Fibroblast of peridontal ligament (primary cell): ENCODE results near the gene KPNA1.

ENCODE experiments used
- DNase-seq: peaks from one replicate; pipeline ENCODE4 v3.0.0-alpha.2; 2010; ENCODE audit errors: extremely low read depth

KPNA1 gene

DNA sequence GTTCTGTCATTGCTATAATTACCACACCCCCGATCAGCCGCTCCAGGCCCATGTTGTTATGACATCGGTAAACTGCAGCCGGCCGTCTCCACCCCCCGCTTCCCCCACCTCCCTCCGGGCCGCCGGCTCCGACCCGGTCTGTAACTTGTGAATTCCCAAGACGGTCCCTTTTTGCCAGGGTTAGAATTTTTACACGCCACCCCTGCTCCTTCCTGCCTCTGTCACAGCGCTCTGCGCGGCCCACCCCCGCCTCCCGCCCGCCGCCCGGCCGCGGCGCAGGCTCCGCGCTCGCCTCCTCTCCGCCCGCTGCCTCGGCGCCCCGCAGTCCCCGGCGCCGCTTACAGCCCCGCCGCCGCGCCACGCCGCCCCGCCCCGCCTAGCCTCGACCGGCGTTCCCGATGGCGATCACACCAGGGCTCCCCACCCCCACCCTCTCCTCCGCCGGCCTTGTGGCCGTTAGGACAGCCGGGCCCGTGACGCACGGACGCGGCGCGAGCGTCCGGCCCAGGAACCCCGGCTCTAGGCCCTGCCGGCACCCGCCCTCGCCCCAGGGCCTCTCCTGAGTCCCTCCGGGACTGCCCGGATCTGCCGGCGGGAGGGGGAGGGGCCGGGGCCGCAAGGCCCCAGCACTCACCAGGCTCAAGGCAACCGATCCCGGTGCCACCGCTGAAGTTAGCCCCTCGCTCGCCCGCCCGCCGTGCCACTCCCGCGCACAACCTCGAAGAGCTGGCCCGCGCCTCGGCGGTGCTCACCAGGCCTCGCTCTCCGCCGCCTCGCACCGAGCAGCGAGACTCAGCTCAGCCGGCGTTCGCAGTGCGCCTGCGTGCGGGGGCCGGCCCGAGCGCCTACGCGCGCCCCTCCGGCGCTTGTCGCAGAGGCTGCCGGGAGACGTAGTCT is at the start of gene KPNA1:
TSS of gene KPNA1 (minus strand) at position 817 of the 897 bp plus-strand sequence. CDS start 18,374 bp downstream, outside the sequence.
- peak; percentile 83 for DNase-seq

DNA sequence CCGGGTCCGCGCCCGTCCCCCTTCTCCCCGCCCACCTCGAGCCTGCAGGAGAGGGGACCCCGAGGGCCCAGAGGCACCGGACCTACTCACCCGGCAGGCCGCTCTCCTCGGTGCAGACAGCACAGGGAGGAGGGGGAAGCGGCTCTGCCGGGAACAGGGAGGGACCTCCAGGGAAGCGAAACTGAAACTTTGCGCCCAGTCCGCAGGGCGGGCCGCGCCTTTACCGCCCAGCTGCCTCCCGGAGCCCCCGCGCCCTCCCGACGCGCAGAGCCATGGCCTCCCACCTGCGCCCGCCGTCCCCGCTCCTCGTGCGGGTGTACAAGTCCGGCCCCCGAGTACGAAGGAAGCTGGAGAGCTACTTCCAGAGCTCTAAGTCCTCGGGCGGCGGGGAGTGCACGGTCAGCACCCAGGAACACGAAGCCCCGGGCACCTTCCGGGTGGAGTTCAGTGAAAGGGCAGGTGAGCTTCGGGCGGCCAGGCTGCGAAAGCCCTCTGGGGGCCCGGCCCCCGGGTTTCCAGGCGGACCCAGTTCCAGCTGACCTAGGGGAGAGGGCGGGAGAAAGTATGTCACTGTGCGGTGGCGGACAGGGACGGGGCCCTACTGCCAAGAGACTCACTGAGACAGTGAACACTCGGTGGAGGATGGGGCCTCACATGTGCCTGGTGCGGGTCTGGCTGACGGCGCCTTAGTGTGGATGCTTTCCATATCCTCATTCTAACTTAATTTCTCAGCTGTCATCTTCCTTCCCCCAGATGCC is 49.6 kb upstream of the KPNA1 start, which contains the start of the genes DTX3L and PARP9:
TSS of gene DTX3L (plus strand) at position 184 of the 758 bp plus-strand sequence. CDS start at position 273, 89 bp downstream.
TSS of gene PARP9 (minus strand) at position 146 of the 758 bp plus-strand sequence. CDS start 4,680 bp downstream, outside the sequence.
- DNase-seq = peak; percentile 73

DNA sequence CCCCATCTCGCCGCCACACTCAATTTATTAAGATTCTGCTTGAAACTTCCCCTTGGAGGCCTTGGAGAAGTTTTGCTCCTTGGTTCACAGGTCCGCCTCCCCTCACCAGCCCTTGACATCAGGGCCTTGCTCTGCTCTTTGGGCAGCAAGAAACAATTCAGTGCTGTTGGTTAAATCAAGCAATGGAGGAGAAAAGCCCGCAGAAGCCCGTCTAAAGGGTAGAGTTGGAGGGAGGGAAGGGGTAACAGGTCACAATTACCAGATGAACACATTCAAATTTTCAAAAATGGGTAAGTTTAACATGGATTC is 48.9 kb upstream of the KPNA1 start:
- peak; percentile 32 for DNase-seq

DNA sequence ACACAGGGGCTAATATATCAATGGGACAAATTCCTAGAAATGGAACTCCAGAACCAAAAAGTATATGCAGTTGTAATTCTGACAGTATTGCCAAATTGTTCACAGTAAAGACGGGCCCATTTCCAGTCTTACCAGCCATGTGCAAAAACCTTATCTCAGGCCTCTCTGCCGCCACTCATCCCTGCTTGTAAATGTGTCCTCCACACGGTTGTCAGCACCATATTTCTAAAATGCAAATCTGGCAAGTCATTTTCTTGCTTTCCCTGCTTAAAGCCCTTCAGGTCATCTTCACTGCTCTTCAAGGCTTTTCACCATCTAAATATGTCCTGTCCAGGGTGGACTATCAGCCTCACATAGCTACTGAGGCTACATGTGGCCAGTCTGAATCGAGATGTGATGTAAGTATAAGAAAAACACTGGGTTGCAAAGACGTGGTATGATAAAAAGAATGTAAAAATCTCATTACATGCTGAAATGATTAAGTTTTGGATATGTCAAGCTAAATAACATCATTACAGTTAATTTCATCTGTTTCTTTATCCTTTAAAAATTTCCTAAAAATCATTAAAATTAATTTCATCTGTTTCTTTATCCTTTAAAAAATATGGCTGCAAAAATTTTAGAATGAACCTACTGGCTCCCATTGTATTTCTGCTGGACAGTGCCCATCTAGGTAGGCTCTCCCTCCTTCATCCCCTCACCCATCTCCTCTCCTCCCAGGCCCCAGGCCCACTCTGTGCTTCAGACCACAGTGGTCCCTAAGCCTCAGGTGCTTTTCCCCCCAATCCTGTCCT is 48.4 kb upstream of the KPNA1 start:
- DNase-seq = peak; percentile 54

DNA sequence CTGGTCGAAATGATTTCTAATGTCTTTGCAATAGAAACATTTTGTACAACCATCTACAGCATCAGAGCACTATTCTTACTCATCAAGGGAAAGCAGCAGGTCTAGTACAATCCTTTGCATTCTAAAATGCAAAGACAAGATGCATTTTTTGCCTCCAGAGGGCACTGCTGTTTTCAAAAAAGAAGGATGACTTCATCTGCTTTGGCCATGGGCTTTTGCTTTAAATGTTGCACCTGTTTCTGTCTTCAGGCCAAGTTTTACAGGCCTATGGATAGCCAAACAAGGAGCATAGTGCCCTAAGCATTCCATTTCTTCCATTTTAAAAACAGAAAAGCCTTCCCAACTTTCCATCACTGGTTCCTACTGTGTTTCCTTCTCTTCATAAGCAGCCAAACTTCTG is 45.9 kb upstream of the KPNA1 start:
- DNase-seq = peak; percentile 77

DNA sequence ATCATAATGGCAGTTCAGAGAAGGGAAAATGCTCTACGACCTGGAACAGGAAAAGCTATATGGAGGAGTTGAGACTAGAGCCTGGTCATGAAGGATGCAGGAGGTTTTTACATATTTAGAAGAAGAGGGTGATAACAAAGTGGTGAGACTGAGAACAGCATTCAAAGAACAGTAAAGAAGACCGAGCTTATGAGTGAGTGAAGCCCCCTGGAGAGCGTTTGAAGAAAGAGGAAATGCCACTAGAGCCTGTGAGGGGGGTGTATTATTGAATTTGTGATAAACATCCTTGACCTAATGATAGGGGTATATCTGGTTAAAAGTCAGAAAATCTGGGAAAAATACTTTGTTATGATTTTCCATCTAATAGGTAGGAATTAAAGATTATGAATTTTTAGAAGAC is 45.2 kb upstream of the KPNA1 start:
- no peak for DNase-seq

DNA sequence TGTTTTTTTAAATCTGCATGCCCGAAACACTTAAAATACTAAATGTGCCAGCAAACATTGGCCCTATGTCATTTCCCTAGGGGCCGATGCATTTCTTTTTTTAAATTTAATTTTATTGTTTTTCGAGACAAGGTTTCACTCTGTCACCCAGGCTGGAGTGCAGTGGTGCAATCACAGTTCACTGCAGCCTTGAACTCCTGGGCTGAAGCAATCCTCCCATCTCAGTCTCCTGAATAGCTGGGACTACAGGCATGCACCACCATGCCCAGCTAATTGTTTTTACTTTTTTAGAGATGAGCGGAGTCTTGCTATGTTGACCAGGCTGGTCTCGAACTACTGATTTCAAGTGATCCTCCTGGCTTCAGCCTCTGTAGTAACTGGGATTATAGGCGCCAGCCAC is 43.9 kb upstream of the KPNA1 start:
- DNase-seq = no peak

DNA sequence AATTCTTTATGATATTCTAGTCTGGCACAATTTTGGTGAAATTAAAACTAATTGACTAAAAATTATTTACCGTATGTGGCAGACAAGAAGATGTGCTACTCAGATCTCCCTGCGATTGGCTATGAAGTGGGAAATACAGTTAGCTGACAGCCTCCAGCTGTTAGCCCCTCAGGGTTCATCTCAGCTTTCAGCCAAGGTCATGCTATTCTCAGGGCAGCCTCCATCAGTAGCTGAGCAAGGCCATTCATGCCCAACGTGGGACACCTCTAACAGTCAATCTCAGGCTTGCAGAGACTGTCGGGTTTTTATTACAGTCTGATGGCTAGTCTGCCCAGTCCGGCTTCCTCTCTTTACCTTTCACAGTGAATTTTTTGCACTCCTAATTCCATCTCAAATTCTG is 42.6 kb upstream of the KPNA1 start:
- no peak for DNase-seq

DNA sequence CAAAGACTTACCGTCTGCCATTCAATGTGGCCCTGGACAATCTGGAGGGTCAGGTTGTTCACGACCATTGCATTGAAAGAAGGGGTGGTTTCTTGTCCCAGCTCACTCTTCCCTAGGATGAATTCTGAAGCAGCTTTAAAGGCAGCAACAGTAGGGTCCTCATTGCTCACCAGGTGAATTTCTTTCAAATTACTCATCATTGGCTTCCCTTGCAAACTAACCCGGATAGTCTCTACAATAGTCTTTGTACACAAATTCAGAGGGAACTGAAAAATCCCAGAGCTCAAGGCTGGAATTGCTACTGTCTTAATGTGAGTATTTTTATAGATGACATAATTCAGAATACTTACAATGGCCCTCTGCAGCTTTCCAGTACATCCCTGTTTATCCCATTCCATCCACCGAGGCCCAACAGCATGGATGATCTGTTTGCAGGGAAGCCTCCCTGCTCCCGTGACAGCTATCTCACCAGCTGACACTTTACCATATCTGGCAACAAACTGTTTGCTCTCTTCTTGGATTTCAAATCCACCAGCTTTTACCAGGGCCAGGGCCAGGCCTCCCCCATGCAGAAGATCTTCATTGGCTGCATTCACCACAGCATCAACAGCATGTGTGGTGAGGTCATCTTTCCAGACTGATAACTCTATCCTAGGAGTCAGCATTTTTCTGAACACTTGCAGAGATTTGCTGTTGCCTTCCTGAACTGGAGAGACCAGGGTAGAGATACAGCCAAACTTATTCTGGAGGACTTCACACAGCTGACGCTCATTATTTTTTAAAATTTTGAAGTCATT is 40.7 kb upstream of the KPNA1 start:
- peak; percentile 45 for DNase-seq

DNA sequence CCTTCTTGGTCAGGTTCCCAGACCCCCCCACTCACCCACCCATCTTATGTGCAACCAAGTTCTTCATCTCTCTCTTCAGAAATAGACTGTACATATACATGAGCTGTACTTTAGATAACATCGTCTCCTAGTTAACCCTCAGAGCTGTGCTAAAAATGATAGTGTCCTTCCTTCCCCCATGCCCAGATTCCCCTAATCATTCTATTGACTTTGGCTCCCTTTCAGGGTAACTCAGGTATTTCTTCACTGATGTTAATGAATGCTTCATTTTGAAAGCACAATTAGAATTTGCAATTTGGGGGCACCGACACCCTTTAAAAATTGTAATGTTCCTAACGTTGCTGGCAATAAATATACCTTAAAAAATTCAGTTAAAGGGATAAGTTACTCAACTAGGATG is 38.4 kb upstream of the KPNA1 start:
- DNase-seq = no peak

DNA sequence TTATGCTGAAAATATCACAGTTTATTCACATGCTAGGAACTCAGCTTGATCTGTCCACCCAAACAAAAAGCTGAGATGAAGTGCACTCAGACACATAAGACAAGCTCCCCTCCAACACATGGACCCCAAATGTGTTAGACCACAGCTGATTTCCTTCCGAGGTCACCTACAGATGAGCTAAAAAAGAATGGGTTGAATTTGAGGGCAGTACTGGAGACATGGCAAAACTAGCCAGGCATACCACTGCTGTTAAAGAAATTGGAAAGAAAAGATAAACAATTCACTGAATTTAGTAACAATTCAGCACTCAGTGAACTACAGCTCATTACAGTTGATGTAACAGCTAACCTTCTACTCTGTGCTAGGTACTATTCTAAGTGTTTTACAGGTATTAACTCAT is 33.9 kb upstream of the KPNA1 start:
- no peak for DNase-seq

DNA sequence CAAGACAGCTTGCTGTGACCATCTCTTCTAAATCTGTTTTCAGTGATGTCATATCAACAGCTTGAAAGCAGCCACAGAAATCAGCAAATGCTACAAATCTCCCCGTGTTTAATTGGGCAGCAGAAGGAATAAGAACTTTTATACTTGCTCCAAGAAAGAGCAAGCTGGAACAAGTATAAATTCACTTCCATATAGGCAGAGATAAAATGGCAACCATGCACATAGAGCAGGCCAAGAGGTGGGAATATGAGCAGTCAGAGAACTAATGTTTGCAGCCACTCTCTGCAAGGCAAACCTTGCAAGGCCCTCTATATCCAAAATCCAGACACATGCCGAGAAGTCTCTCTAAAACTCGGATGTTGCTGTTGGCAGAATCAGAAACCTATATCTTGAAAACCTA is 33.3 kb upstream of the KPNA1 start:
- no peak for DNase-seq

DNA sequence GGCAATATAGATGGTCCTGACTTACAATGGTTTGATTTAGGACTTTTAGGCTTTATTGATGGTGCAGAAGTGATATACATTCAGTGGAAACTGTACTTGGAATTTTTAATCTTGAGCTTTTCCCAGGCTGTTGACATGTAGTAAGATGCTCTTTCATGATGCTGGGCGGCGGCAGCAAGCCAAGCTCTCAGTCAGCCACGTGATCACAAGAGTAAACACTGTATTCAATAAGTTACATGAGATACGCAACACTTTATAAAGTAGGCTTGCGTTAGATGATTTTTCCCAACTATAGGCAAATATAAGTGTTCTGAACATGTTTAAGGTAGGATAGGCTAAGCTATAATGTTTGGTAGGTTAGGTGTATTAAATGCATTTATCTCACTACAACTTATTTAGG is 31.4 kb upstream of the KPNA1 start:
- DNase-seq = no peak

DNA sequence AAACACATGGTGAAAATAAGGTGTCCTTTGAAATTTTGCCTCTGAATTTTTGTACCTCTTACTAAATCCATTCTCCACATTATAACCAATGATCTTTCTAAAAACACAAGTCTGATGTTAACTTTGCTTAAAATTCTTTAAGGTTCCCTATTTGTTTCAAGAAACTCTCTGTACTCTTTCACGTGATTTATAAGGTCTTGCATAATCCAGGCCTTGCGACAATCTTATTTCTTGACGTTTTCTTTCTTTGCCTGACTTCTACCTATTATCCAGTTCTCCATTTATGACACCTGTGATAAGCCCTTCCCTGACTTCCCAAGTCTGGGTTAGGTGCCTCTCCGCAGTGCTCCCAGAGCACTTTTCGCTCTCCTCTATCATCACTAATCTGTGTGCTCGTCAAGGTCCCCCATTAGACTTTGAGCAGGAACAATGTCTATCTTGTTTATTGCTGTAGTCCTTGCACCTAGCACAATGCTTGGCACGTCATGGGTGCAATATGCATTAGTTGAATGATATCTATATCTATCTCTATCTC is 24.3 kb upstream of the KPNA1 start:
- DNase-seq = no peak

DNA sequence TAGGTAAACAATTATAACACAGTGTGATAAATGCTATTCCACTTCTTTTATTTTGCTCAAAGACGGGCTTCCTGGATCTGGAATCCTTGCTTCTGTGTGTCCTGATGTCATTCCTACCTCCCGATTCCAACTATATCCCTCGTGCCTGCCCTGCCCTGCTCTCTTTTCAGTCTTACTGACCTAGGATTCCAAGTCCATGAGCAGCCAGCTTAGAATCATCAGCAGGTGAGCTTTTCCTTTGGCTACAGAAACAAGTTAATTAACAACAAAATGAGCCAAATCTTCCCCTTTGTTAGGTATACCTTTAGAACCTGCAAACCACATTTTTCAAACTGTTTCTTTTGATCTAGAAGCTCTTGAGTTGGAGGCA is 21.9 kb upstream of the KPNA1 start:
- DNase-seq = no peak

DNA sequence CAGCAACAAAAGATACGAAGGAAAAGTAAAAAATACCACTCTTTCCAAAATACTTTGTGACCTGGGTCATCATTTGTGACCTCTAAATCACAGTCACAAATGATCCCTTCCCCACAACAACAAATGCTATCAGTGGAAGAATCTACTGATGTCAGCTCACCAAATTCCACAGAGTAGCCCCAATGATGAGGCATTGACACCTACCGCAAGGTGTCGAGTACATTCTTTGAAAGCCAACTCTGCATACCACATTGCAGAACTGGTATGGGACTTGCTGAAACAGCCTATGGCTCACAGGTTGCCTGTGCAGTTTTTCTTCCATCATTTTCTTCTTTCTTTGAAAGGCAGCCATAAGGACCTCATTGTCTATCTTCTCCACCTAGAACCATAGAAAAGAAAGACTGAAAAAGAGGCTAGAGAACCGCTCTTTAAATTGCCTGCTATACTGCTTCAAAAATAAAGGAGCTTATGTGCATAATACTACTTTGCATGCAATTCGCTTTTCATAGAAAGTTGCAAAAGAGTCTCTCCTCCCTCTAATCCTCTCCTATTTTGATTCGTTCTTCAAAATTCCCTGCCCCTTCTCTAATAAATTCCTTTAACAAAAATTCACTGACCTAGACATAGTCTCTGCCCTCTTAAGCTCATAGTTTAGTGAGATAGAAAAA is 21.4 kb upstream of the KPNA1 start:
- DNase-seq = no peak

DNA sequence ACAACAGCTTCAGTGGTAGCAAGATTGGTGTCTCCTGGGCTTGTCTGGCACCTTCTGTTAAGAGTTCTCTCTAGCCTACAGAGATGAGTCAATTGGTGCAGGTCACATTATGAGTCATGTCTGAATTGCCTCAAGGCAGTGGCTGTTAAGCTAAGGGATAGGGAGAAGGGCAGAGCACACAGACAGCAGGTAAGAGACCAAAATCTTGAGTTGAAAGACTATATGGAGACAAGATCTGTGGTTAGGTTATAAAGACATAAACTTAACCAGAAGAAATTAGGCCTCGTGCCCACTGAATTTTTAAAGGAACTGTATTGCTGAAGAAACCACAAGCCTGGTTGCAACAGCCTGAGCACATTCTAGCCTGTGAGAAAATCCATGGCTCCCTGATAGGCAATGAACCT is 19.2 kb upstream of the KPNA1 start:
- peak; percentile 67 for DNase-seq

DNA sequence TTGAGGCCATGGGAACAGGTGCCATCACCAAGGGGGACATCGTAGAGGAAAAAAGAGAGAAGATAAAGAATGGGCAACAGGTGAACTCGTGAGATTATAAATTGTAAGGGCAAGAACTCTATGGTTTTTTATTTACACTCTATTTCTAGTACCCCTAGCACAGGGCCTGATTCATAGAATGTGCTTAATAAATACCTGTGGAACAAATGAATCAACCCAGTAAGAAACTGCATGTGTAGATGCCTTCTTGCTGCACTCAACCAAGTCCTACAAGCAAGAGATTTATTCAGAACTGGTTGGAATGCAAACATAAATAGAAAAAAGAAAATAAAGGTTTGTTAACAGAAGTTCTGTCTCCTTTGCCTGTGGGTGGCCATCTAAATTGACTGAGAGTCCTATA is 18.7 kb upstream of the KPNA1 start:
- no peak for DNase-seq

DNA sequence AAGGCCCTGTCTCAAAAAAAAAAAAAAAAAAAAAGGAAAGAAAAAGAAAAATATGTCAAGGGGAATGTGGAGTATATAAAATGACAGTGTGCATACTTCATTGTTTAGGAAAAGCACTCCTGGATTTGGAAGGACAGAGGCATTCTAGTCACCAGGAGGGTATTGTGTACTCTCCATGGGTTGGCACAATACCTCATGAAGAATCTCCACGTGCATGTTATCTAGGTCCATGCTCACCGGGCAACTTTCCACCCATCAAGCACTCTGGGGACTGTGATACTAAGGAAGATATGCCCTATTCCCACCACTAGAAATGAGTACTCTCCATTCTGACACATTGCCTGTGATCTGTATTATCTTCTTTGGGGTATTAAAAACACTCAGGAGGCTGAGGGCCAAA is 15.4 kb upstream of the KPNA1 start:
- DNase-seq = no peak

DNA sequence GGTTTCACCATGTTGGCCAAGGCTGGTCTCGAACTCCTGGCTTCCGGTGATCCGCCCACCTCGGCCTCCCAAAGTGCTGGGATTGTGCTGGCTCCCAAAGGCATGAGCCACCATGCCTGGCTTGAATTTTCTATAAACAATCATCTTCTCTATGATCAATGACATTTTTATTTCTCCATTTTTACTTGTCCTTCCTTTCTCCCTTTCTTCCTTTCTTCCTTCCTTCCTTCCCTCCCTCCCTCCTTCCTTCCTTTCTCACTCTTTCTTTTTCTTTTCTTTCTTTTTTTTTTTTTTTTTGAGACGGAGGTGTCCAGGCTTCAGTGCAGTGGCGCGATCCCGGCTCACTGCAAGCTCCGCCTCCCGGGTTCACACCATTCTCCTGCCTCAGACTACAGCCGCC is 8.6 kb upstream of the KPNA1 start:
- DNase-seq = no peak

DNA sequence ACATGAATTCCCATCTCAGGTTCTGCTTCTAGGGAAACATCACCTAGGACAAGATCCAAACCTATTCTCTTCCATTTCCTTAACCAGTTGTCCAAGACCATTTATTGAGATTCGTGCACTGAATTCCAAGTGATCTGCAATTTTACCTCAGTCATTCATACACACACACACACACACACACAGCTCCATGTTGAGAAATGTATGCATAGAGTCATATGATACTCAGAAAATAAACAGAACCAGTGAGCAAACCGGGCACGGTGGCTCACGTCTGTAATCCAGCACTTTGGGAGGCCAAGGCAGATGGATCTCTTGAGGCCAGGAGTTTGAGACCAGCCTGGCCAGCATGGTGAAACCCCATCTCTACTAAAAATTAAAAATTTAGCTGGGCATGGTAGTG is 6.1 kb upstream of the KPNA1 start:
- peak; percentile 62 for DNase-seq
